SKM-1 treated with dmso at 0.1 percent for 144 hours (cell line): Measurements from ENCODE around the gene DERA.
"Not testable (repeated sequence)": the region's sequence is repeated elsewhere in the genome, so short reads cannot be mapped to it uniquely, and the experiment has no call there.

ENCODE experiments used
- DNase-seq: peaks from one replicate; lab custom pipeline; 2025; ENCODE audit not compliant: unreplicated experiment; lab: John Stamatoyannopoulos, UW

The DERA gene

GRCh38 chr12:15910864-15911721 is at the start of gene DERA:
TSS of gene DERA (plus strand) at chr12:15911332. CDS start at chr12:15911384, 52 bp downstream.
- DNase-seq: peak; percentile 24

- DNase-seq: no peak
Observed at GRCh38 chr12:15861404-15861803, 49.7 kb upstream of the DERA start.

GRCh38 chr12:15862840-15863239 is 48.3 kb upstream of the DERA start:
- no peak for DNase-seq

- no peak for DNase-seq
Observed at GRCh38 chr12:15863372-15863771, 47.8 kb upstream of the DERA start.

GRCh38 chr12:15863984-15864383 is 47.1 kb upstream of the DERA start:
- DNase-seq: peak; percentile 83

GRCh38 chr12:15868186-15868585 is 42.9 kb upstream of the DERA start:
- no peak for DNase-seq

- DNase-seq: no peak
Observed at GRCh38 chr12:15873556-15873955, 37.6 kb upstream of the DERA start.

GRCh38 chr12:15874556-15875145 is 36.5 kb upstream of the DERA start:
- DNase-seq: not testable (repeated sequence)

- DNase-seq: no peak
Observed at GRCh38 chr12:15875863-15876262, 35.3 kb upstream of the DERA start.

GRCh38 chr12:15879413-15879812 is 31.7 kb upstream of the DERA start:
- DNase-seq: no peak

GRCh38 chr12:15880721-15881120 is 30.4 kb upstream of the DERA start:
- no peak for DNase-seq

- DNase-seq: peak; percentile 82
Observed at GRCh38 chr12:15882118-15882971, 28.8 kb upstream of the DERA start, which contains the start of gene STRAP. TSS of gene STRAP (plus strand) at chr12:15882387. CDS start at chr12:15882708, 321 bp downstream.

GRCh38 chr12:15883536-15883935 is 27.6 kb upstream of the DERA start:
- DNase-seq: no peak

GRCh38 chr12:15886372-15887042 is 24.6 kb upstream of the DERA start:
- no peak for DNase-seq

- no peak for DNase-seq
Observed at GRCh38 chr12:15887043-15887817, 23.9 kb upstream of the DERA start.

- DNase-seq: no peak
Observed at GRCh38 chr12:15892645-15893259, 18.4 kb upstream of the DERA start.

GRCh38 chr12:15893260-15893659 is 17.9 kb upstream of the DERA start:
- DNase-seq: no peak

- DNase-seq: no peak
Observed at GRCh38 chr12:15896867-15897266, 14.3 kb upstream of the DERA start.

GRCh38 chr12:15897433-15897832 is 13.7 kb upstream of the DERA start:
- no peak for DNase-seq
